ENCODE results near the gene GART.

Gene GART

GRCh38 chr21:33552999-33553598 lies 11.2 kb upstream of the GART start:
- TF ChIP-seq CTCF (conservative IDR thresholded peaks at IDR 0.05), result no peak
- H3K27ac ChIP-seq, result no peak overlapping the region

- no peak for TF ChIP-seq CTCF (conservative IDR thresholded peaks at IDR 0.05)
- H3K27ac ChIP-seq, result no peak overlapping the region
Observed at GRCh38 chr21:33552093-33552998, 10.4 kb upstream of the GART start.

DNA sequence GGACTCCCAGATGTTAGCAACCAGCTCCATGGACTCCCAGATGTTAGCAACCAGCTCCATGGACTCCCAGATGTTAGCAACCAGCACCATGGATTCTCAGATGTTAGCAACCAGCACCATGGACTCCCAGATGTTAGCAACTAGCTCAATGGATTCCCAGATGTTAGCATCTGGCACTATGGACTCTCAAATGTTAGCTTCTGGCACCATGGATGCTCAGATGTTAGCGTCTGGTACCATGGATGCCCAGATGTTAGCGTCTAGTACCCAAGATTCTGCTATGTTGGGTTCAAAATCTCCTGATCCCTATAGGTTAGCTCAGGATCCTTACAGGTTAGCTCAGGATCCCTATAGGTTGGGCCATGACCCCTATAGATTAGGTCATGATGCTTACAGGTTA lies 9.7 kb upstream of the GART start:
- no peak for TF ChIP-seq CTCF (conservative IDR thresholded peaks at IDR 0.05)
- no peak overlapping the region for H3K27ac ChIP-seq

GRCh38 chr21:33550772-33551660 lies 9.1 kb upstream of the GART start:
- no peak overlapping the region for H3K27ac ChIP-seq
- no peak for TF ChIP-seq CTCF (conservative IDR thresholded peaks at IDR 0.05)

GRCh38 chr21:33549848-33550771 lies 8.2 kb upstream of the GART start:
- no peak for TF ChIP-seq CTCF (conservative IDR thresholded peaks at IDR 0.05)
- no peak overlapping the region for H3K27ac ChIP-seq

- no peak overlapping the region for H3K27ac ChIP-seq
Observed at GRCh38 chr21:33546086-33546485, 4.2 kb upstream of the GART start.

More at GRCh38 chr21:33546086-33546485, 4.2 kb upstream of the GART start:
- no peak for TF ChIP-seq CTCF (conservative IDR thresholded peaks at IDR 0.05)
